ENCODE data around the gene C3orf52.
A peak's percentile ranks its signal among the peaks of the same experiment; 100 is the strongest.

The C3orf52 gene

GRCh38 chr3:112089956-112090886 is 4.0 kb downstream of the C3orf52 start:
- H3K4me3 ChIP-seq (ENCODE audit: low read length): peak overlapping the region; percentile 1
- H3K36me3 ChIP-seq (ENCODE audit: control insufficient read depth, insufficient read depth, low read length): no peaks in the 10 kb centered on the region
- no peaks in the 10 kb centered on the region for H3K27me3 ChIP-seq (ENCODE audit: control insufficient read depth, insufficient read depth, low read length)
- H3K9ac ChIP-seq (ENCODE audit: low read length): peak overlapping the region; percentile 50
- H3K9me3 ChIP-seq (ENCODE audit: control insufficient read depth, low read length): no peaks in the 10 kb centered on the region
- H3K4me1 ChIP-seq (ENCODE audit: control insufficient read depth, insufficient read depth, low read length): peaks cover 47% of the 10 kb centered on the region

- H3K36me3 ChIP-seq (ENCODE audit: control insufficient read depth, insufficient read depth, low read length): no peaks in the 10 kb centered on the region
- peaks cover 43% of the 10 kb centered on the region for H3K4me1 ChIP-seq (ENCODE audit: control insufficient read depth, insufficient read depth, low read length)
- H3K4me3 ChIP-seq (ENCODE audit: low read length): peak overlapping the region; percentile 1
- no peaks in the 10 kb centered on the region for H3K9me3 ChIP-seq (ENCODE audit: control insufficient read depth, low read length)
- peak overlapping the region; percentile 50 for H3K9ac ChIP-seq (ENCODE audit: low read length)
- no peaks in the 10 kb centered on the region for H3K27me3 ChIP-seq (ENCODE audit: control insufficient read depth, insufficient read depth, low read length)
These were observed 4.8 kb downstream of the C3orf52 start for GRCh38 chr3:112090887-112091586.

- Histone ChIP-seq H3K4me3 (ENCODE audit: low read length) (peak overlapping the region; percentile 2), H3K4me1 (ENCODE audit: control insufficient read depth, insufficient read depth, low read length) (peaks cover 50% of the 10 kb centered on the region), H3K9ac (ENCODE audit: low read length) (peak overlapping the region; percentile 31), H3K9me3 (ENCODE audit: control insufficient read depth, low read length) (no peaks in the 10 kb centered on the region), H3K36me3 (ENCODE audit: control insufficient read depth, insufficient read depth, low read length) (no peaks in the 10 kb centered on the region), H3K27me3 (ENCODE audit: control insufficient read depth, insufficient read depth, low read length) (no peaks in the 10 kb centered on the region)
These were observed 6.4 kb downstream of the C3orf52 start for GRCh38 chr3:112092496-112093179.

GRCh38 chr3:112093180-112093522 is 7.0 kb downstream of the C3orf52 start:
- H3K4me1 ChIP-seq (ENCODE audit: control insufficient read depth, insufficient read depth, low read length): peaks cover 53% of the 10 kb centered on the region
- H3K9ac ChIP-seq (ENCODE audit: low read length): peak overlapping the region; percentile 31
- no peaks in the 10 kb centered on the region for H3K36me3 ChIP-seq (ENCODE audit: control insufficient read depth, insufficient read depth, low read length)
- no peaks in the 10 kb centered on the region for H3K9me3 ChIP-seq (ENCODE audit: control insufficient read depth, low read length)
- no peaks in the 10 kb centered on the region for H3K27me3 ChIP-seq (ENCODE audit: control insufficient read depth, insufficient read depth, low read length)
- peak overlapping the region; percentile 2 for H3K4me3 ChIP-seq (ENCODE audit: low read length)

- Histone ChIP-seq H3K4me3 (ENCODE audit: low read length) (no peak overlapping the region), H3K9me3 (ENCODE audit: control insufficient read depth, low read length) (no peaks in the 10 kb centered on the region), H3K4me1 (ENCODE audit: control insufficient read depth, insufficient read depth, low read length) (peaks cover 41% of the 10 kb centered on the region), H3K9ac (ENCODE audit: low read length) (no peak overlapping the region), H3K27me3 (ENCODE audit: control insufficient read depth, insufficient read depth, low read length) (no peaks in the 10 kb centered on the region), H3K36me3 (ENCODE audit: control insufficient read depth, insufficient read depth, low read length) (no peaks in the 10 kb centered on the region)
These were observed 9.5 kb downstream of the C3orf52 start for GRCh38 chr3:112095731-112096130.

GRCh38 chr3:112096176-112096575 is 10.0 kb downstream of the C3orf52 start:
- no peaks in the 10 kb centered on the region for H3K27me3 ChIP-seq (ENCODE audit: control insufficient read depth, insufficient read depth, low read length)
- no peak overlapping the region for H3K9ac ChIP-seq (ENCODE audit: low read length)
- no peak overlapping the region for H3K4me3 ChIP-seq (ENCODE audit: low read length)
- no peaks in the 10 kb centered on the region for H3K36me3 ChIP-seq (ENCODE audit: control insufficient read depth, insufficient read depth, low read length)
- peaks cover 36% of the 10 kb centered on the region for H3K4me1 ChIP-seq (ENCODE audit: control insufficient read depth, insufficient read depth, low read length)
- no peaks in the 10 kb centered on the region for H3K9me3 ChIP-seq (ENCODE audit: control insufficient read depth, low read length)

- no peaks in the 10 kb centered on the region for H3K36me3 ChIP-seq (ENCODE audit: control insufficient read depth, insufficient read depth, low read length)
- H3K9ac ChIP-seq (ENCODE audit: low read length): no peak overlapping the region
- H3K9me3 ChIP-seq (ENCODE audit: control insufficient read depth, low read length): no peaks in the 10 kb centered on the region
- H3K4me1 ChIP-seq (ENCODE audit: control insufficient read depth, insufficient read depth, low read length): peaks cover 26% of the 10 kb centered on the region
- H3K27me3 ChIP-seq (ENCODE audit: control insufficient read depth, insufficient read depth, low read length): no peaks in the 10 kb centered on the region
- H3K4me3 ChIP-seq (ENCODE audit: low read length): no peak overlapping the region
These were observed 11.2 kb downstream of the C3orf52 start for GRCh38 chr3:112097378-112097777.

- H3K4me1 ChIP-seq (ENCODE audit: control insufficient read depth, insufficient read depth, low read length): peaks cover 10% of the 10 kb centered on the region
These were observed 15.7 kb downstream of the C3orf52 start for GRCh38 chr3:112101916-112102315.

GRCh38 chr3:112104774-112105173 is 18.6 kb downstream of the C3orf52 start:
- Histone ChIP-seq H3K36me3 (ENCODE audit: control insufficient read depth, insufficient read depth, low read length) (peaks cover 5% of the 10 kb centered on the region), H3K27me3 (ENCODE audit: control insufficient read depth, insufficient read depth, low read length) (no peaks in the 10 kb centered on the region), H3K4me1 (ENCODE audit: control insufficient read depth, insufficient read depth, low read length) (no peaks in the 10 kb centered on the region), H3K9ac (ENCODE audit: low read length) (no peak overlapping the region), H3K4me3 (ENCODE audit: low read length) (no peak overlapping the region), H3K9me3 (ENCODE audit: control insufficient read depth, low read length) (no peaks in the 10 kb centered on the region)

More at GRCh38 chr3:112101916-112102315, 15.7 kb downstream of the C3orf52 start:
- Histone ChIP-seq H3K27me3 (ENCODE audit: control insufficient read depth, insufficient read depth, low read length) (no peaks in the 10 kb centered on the region), H3K4me3 (ENCODE audit: low read length) (no peak overlapping the region), H3K36me3 (ENCODE audit: control insufficient read depth, insufficient read depth, low read length) (peaks cover 5% of the 10 kb centered on the region), H3K9me3 (ENCODE audit: control insufficient read depth, low read length) (no peaks in the 10 kb centered on the region), H3K9ac (ENCODE audit: low read length) (no peak overlapping the region)

- Histone ChIP-seq H3K36me3 (ENCODE audit: control insufficient read depth, insufficient read depth, low read length) (no peaks in the 10 kb centered on the region), H3K9me3 (ENCODE audit: control insufficient read depth, low read length) (no peaks in the 10 kb centered on the region), H3K9ac (ENCODE audit: low read length) (no peak overlapping the region), H3K4me3 (ENCODE audit: low read length) (no peak overlapping the region), H3K27me3 (ENCODE audit: control insufficient read depth, insufficient read depth, low read length) (no peaks in the 10 kb centered on the region), H3K4me1 (ENCODE audit: control insufficient read depth, insufficient read depth, low read length) (no peaks in the 10 kb centered on the region)
These were observed 23.1 kb downstream of the C3orf52 start for GRCh38 chr3:112109322-112109721.

- no peaks in the 10 kb centered on the region for H3K4me1 ChIP-seq (ENCODE audit: control insufficient read depth, insufficient read depth, low read length)
- no peak overlapping the region for H3K9ac ChIP-seq (ENCODE audit: low read length)
- H3K4me3 ChIP-seq (ENCODE audit: low read length): no peak overlapping the region
- H3K9me3 ChIP-seq (ENCODE audit: control insufficient read depth, low read length): no peaks in the 10 kb centered on the region
- peaks cover 2% of the 10 kb centered on the region for H3K36me3 ChIP-seq (ENCODE audit: control insufficient read depth, insufficient read depth, low read length)
- no peaks in the 10 kb centered on the region for H3K27me3 ChIP-seq (ENCODE audit: control insufficient read depth, insufficient read depth, low read length)
These were observed 25.7 kb downstream of the C3orf52 start for GRCh38 chr3:112111785-112112402.

Data from mucosa of stomach (tissue), 1 donor.